Measurements from ENCODE around the gene KRT37.

KRT37 gene

DNA sequence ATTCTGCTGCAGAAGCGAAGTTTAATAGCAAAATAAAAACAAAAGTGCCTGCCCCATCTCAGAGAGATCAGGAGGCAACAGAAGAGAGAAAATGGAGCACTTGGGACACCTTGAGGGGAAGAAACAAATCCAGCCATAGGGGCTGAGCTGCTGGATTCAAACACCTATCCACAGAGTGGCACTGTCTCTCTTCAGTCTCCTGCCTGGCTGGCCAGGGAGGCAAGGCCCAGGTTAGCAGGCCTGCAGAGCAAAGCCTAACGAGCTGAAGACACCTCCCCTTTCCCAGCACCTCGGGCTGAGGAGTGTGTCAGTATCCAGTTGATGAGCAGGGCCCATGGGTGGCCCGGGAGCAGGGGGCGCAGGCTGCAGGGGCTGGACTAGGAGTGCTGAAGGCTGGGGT is 18.2 kb downstream of the KRT37 start:
- ATAC-seq: no peak
- no peak for TF ChIP-seq ISL1 (CRISPR knock-in tag; IDR thresholded peaks at IDR 0.05)
- no peak for TF ChIP-seq OSR1 (CRISPR knock-in tag; IDR thresholded peaks at IDR 0.05)
- no peak for TF ChIP-seq ZFP3 (CRISPR knock-in tag; IDR thresholded peaks at IDR 0.05)
- TF ChIP-seq BACH2 (CRISPR knock-in tag; IDR thresholded peaks at IDR 0.05; ENCODE audit: borderline replicate concordance): no peak
- TF ChIP-seq PPARA (CRISPR knock-in tag; IDR thresholded peaks at IDR 0.05; ENCODE audit: borderline replicate concordance): no peak
- TF ChIP-seq, protein P1, sequence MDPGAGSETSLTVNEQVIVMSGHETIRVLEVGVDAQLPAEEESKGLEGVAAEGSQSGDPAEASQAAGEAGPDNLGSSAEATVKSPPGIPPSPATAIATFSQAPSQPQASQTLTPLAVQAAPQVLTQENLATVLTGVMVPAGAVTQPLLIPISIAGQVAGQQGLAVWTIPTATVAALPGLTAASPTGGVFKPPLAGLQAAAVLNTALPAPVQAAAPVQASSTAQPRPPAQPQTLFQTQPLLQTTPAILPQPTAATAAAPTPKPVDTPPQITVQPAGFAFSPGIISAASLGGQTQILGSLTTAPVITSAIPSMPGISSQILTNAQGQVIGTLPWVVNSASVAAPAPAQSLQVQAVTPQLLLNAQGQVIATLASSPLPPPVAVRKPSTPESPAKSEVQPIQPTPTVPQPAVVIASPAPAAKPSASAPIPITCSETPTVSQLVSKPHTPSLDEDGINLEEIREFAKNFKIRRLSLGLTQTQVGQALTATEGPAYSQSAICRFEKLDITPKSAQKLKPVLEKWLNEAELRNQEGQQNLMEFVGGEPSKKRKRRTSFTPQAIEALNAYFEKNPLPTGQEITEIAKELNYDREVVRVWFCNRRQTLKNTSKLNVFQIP (CRISPR knock-in tag; IDR thresholded peaks at IDR 0.05; ENCODE audit: borderline replicate concordance, low read depth): no peak
- TF ChIP-seq ARNTL (CRISPR knock-in tag; IDR thresholded peaks at IDR 0.05; ENCODE audit: borderline replicate concordance, low read depth): no peak

DNA sequence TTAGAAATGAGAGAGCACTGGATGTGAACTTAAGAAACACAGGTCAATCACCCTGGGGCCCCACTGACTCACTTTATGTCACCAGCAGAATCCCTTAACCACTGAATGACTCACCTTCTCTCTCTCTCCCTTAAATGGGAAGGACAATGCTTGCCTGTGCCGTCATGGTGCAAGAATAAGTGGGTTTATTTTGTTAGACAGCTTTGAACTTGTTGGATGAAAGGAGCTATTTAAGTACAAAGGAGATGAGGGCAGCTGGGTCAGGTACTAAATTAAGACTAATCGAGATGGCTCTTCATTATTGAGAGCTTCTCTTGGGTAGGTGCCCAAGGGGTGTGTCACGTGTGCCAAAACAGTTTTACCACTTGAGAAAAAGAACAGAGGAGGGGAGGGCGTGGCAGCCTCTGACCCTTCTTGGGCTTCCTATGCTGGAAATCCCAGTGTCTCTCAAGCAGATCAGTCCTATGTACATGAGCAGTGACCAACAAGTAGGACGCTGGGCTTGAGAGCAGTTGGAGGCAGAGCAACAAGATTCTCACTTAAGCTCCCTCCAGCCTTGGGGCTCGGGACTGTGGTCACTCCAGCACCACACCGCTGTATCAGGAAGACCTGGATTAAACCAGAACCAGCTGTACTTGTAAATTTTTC is 20.2 kb downstream of the KRT37 start:
- ATAC-seq: peak; percentile 69
- TF ChIP-seq, protein P2, sequence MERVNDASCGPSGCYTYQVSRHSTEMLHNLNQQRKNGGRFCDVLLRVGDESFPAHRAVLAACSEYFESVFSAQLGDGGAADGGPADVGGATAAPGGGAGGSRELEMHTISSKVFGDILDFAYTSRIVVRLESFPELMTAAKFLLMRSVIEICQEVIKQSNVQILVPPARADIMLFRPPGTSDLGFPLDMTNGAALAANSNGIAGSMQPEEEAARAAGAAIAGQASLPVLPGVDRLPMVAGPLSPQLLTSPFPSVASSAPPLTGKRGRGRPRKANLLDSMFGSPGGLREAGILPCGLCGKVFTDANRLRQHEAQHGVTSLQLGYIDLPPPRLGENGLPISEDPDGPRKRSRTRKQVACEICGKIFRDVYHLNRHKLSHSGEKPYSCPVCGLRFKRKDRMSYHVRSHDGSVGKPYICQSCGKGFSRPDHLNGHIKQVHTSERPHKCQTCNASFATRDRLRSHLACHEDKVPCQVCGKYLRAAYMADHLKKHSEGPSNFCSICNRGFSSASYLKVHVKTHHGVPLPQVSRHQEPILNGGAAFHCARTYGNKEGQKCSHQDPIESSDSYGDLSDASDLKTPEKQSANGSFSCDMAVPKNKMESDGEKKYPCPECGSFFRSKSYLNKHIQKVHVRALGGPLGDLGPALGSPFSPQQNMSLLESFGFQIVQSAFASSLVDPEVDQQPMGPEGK (CRISPR knock-in tag; IDR thresholded peaks at IDR 0.05; ENCODE audit: borderline replicate concordance): no peak
- TF ChIP-seq ZFP30 (CRISPR knock-in tag; IDR thresholded peaks at IDR 0.05) (no peak), ESRRG (CRISPR knock-in tag; IDR thresholded peaks at IDR 0.05) (no peak), PPARA (CRISPR knock-in tag; IDR thresholded peaks at IDR 0.05; ENCODE audit: borderline replicate concordance) (no peak), BACH2 (CRISPR knock-in tag; IDR thresholded peaks at IDR 0.05; ENCODE audit: borderline replicate concordance) (no peak), ZNF565 (CRISPR knock-in tag; conservative IDR thresholded peaks at IDR 0.05; ENCODE audit: low read depth) (no peak), RARB (CRISPR knock-in tag; IDR thresholded peaks at IDR 0.05) (no peak), GLIS3 (CRISPR knock-in tag; IDR thresholded peaks at IDR 0.05) (no peak), ZFP3 (CRISPR knock-in tag; IDR thresholded peaks at IDR 0.05) (no peak), ZNF8 (CRISPR knock-in tag; IDR thresholded peaks at IDR 0.05) (no peak), CSDC2 (CRISPR knock-in tag; IDR thresholded peaks at IDR 0.05) (no peak)

DNA sequence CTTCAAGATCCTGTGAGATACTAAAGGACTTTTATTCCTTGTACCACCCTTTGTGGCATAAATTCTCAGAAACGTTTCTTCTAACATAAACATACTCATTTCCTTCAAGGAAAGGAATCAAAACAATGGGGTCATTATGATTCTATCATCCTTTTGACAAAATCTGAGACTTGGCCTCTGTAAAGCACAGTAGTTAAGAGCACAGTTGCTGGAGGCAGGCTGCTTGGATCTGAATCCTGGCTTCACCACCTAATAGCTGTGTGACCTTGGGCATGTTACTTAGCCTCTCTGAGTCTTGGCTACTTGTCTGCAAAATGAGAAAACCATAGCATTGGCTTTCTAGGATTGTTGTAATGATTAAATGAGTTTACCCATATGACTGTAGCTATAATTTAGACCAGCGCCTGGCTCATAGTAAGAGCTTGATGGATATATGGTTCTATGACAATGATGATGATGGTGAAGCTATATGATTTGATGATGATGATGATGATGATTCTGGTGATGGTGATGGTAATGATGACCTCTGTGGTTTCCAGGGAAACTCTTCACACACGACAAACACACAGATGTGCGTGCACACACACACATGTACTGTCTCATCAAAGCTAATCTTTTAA is 20.9 kb downstream of the KRT37 start:
- no peak for ATAC-seq
- no peak for TF ChIP-seq ZC3H10 (CRISPR knock-in tag; IDR thresholded peaks at IDR 0.05)
- TF ChIP-seq, protein P3, sequence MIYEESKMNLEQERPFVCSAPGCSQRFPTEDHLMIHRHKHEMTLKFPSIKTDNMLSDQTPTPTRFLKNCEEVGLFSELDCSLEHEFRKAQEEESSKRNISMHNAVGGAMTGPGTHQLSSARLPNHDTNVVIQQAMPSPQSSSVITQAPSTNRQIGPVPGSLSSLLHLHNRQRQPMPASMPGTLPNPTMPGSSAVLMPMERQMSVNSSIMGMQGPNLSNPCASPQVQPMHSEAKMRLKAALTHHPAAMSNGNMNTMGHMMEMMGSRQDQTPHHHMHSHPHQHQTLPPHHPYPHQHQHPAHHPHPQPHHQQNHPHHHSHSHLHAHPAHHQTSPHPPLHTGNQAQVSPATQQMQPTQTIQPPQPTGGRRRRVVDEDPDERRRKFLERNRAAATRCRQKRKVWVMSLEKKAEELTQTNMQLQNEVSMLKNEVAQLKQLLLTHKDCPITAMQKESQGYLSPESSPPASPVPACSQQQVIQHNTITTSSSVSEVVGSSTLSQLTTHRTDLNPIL (CRISPR knock-in tag; IDR thresholded peaks at IDR 0.05; ENCODE audit: low read depth): no peak
- TF ChIP-seq, protein P1 (CRISPR knock-in tag; IDR thresholded peaks at IDR 0.05; ENCODE audit: borderline replicate concordance, low read depth): no peak
- TF ChIP-seq CSDC2 (CRISPR knock-in tag; IDR thresholded peaks at IDR 0.05): no peak
- TF ChIP-seq, protein P4, sequence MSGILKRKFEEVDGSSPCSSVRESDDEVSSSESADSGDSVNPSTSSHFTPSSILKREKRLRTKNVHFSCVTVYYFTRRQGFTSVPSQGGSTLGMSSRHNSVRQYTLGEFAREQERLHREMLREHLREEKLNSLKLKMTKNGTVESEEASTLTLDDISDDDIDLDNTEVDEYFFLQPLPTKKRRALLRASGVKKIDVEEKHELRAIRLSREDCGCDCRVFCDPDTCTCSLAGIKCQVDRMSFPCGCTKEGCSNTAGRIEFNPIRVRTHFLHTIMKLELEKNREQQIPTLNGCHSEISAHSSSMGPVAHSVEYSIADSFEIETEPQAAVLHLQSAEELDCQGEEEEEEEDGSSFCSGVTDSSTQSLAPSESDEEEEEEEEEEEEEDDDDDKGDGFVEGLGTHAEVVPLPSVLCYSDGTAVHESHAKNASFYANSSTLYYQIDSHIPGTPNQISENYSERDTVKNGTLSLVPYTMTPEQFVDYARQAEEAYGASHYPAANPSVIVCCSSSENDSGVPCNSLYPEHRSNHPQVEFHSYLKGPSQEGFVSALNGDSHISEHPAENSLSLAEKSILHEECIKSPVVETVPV (CRISPR knock-in tag; IDR thresholded peaks at IDR 0.05): no peak
- TF ChIP-seq ARNTL (CRISPR knock-in tag; IDR thresholded peaks at IDR 0.05; ENCODE audit: borderline replicate concordance, low read depth): no peak
- TF ChIP-seq ISL1 (CRISPR knock-in tag; IDR thresholded peaks at IDR 0.05): no peak
- no peak for TF ChIP-seq ZFP3 (CRISPR knock-in tag; IDR thresholded peaks at IDR 0.05)
- no peak for TF ChIP-seq ZNF8 (CRISPR knock-in tag; IDR thresholded peaks at IDR 0.05)
- no peak for TF ChIP-seq SNAI2 (CRISPR knock-in tag; IDR thresholded peaks at IDR 0.05)
- TF ChIP-seq ZFP30 (CRISPR knock-in tag; IDR thresholded peaks at IDR 0.05): no peak
- TF ChIP-seq BACH2 (CRISPR knock-in tag; IDR thresholded peaks at IDR 0.05; ENCODE audit: borderline replicate concordance): no peak
- TF ChIP-seq ZNF70 (CRISPR knock-in tag; IDR thresholded peaks at IDR 0.05): no peak
- TF ChIP-seq, protein P2 (CRISPR knock-in tag; IDR thresholded peaks at IDR 0.05; ENCODE audit: borderline replicate concordance): no peak
- TF ChIP-seq TCF4 (CRISPR knock-in tag; IDR thresholded peaks at IDR 0.05; ENCODE audit: borderline replicate concordance): no peak
- TF ChIP-seq ZNF565 (CRISPR knock-in tag; conservative IDR thresholded peaks at IDR 0.05; ENCODE audit: low read depth): no peak
- no peak for TF ChIP-seq PPARA (CRISPR knock-in tag; IDR thresholded peaks at IDR 0.05; ENCODE audit: borderline replicate concordance)
- no peak for TF ChIP-seq RARB (CRISPR knock-in tag; IDR thresholded peaks at IDR 0.05)
- TF ChIP-seq, protein P5, sequence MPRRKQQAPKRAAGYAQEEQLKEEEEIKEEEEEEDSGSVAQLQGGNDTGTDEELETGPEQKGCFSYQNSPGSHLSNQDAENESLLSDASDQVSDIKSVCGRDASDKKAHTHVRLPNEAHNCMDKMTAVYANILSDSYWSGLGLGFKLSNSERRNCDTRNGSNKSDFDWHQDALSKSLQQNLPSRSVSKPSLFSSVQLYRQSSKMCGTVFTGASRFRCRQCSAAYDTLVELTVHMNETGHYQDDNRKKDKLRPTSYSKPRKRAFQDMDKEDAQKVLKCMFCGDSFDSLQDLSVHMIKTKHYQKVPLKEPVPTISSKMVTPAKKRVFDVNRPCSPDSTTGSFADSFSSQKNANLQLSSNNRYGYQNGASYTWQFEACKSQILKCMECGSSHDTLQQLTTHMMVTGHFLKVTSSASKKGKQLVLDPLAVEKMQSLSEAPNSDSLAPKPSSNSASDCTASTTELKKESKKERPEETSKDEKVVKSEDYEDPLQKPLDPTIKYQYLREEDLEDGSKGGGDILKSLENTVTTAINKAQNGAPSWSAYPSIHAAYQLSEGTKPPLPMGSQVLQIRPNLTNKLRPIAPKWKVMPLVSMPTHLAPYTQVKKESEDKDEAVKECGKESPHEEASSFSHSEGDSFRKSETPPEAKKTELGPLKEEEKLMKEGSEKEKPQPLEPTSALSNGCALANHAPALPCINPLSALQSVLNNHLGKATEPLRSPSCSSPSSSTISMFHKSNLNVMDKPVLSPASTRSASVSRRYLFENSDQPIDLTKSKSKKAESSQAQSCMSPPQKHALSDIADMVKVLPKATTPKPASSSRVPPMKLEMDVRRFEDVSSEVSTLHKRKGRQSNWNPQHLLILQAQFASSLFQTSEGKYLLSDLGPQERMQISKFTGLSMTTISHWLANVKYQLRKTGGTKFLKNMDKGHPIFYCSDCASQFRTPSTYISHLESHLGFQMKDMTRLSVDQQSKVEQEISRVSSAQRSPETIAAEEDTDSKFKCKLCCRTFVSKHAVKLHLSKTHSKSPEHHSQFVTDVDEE (CRISPR knock-in tag; IDR thresholded peaks at IDR 0.05): no peak
- TF ChIP-seq ESRRG (CRISPR knock-in tag; IDR thresholded peaks at IDR 0.05): no peak
